ENCODE results near the gene SNX4. TPM values are rescaled to one million over a fixed set of nuclear protein-coding genes. Genes with fewer than 3 reads are reported as not detected.

The SNX4 gene
- total RNA-seq, 1 donor: 34.0 TPM

DNA sequence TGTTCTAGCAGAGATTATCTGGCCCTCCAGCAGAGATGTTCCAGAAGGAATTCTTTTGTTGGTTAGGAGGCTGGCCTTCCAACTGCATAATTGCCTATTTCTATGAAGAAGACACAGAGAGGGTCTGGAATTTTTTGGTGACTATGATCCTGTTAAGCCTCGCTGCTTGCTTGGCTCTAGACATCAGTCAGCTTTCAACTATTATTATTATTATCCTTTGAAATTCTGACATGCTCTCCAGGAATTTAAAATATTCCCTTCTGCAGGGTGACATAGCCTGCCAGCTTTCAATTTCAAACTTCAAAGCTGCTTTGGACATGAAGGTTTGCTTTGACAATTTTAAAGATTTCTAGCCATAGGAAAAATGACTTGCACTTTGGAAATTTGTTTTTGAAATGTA is 118.6 kb downstream of the SNX4 start:
- H3K4me1 ChIP-seq (ENCODE audit: insufficient read depth, low read length): no peaks in the 10 kb centered on the region
- H3K4me3 ChIP-seq (ENCODE audit: low read length): no peak overlapping the region
- H3K27me3 ChIP-seq (ENCODE audit: insufficient read depth, low read length): no peaks in the 10 kb centered on the region
- H3K9me3 ChIP-seq (ENCODE audit: low read depth, low read length): no peaks in the 10 kb centered on the region

DNA sequence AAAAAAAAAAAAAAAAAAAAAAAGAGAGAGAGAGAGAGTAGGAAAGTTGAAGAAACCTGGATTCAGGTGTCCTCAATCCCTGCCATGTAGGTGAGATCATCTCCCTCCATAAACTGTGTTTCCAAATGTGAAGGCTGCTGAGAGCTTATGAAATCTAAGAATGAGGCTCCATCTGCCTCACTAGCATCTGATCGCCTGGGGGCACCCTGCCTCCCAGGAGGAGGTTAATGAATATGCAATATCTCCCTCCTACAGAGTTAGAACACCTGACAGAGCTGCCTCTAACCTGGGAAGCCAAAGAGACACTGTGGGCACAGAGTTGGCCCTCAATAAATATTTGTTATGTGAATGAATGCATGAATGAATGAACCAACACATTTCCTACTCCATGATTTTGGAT is 121.0 kb downstream of the SNX4 start:
- Histone ChIP-seq H3K4me1 (ENCODE audit: insufficient read depth, low read length) (no peaks in the 10 kb centered on the region), H3K27me3 (ENCODE audit: insufficient read depth, low read length) (no peaks in the 10 kb centered on the region), H3K4me3 (ENCODE audit: low read length) (no peak overlapping the region), H3K9me3 (ENCODE audit: low read depth, low read length) (no peaks in the 10 kb centered on the region)

Other genes with a start within 250 kb of the SNX4 start
- gene ZNF148, start 144.9 kb downstream of the SNX4 start, total RNA-seq: 25.9 TPM
- 7.0 TPM for gene OSBPL11, start 75.3 kb upstream of the SNX4 start, total RNA-seq

Measured in mononuclear cell (primary cell).